GM18517 (cell line): ENCODE results near the gene AGPAT3.
"Not testable (repeated sequence)": the region's sequence is repeated elsewhere in the genome, so short reads cannot be mapped to it uniquely, and the experiment has no call there.

Source experiments
- ATAC-seq: cut with Tn5 transposase; IDR thresholded peaks from one replicate; pipeline ENCODE4 v1.9.1; 2021; ENCODE audit warnings: mild to moderate bottlenecking, moderate library complexity; ENCODE audit not compliant: unreplicated experiment

The AGPAT3 gene

DNA sequence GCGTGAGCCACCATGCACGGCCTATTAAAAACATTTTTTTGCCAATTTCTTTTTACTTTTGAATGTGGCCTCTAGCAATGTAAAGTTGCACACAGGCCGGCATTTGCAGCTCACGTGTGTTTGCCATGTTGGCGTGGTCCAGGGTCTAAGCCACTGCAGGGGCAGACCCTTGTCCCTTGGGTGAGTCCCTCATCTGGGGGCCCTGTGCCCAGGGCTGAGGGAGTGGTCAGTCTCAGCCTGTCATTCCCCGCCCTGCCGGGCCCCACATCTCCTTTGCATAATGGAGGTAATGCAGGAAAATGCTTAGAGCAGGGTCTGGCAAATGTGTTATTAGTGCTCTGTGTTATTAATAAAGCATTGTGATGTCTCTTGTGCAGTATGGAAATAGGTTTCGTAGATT lies 16.9 kb downstream of the AGPAT3 start:
- no peak for ATAC-seq

GRCh38 chr21:43882952-43883545 lies 18.0 kb downstream of the AGPAT3 start:
- no peak for ATAC-seq

GRCh38 chr21:43884012-43884860 lies 19.2 kb downstream of the AGPAT3 start:
- ATAC-seq, result no peak

GRCh38 chr21:43884861-43885417 lies 19.9 kb downstream of the AGPAT3 start:
- ATAC-seq, result no peak

DNA sequence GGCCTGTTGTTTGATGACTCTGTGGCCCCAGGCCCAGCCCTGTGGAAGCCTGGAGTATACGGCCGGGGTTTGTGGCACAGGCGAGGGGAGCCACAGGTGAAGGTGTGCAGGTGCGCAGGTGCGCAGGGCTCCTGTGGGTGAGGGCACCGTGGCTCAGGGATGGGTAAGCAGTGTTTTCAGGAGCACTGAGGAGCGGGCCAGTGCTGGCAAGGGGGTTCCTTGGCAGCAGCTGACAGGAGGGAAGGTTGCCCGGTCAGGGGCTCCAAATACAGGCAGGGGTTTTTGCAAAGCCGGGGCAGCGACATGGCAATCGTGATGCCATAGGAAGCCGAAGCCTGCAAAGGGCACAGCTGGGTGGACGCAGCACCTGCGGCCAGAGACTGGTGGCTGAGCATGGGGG lies 20.7 kb downstream of the AGPAT3 start:
- no peak for ATAC-seq

- no peak for ATAC-seq
Observed at GRCh38 chr21:43886565-43886964, 21.5 kb downstream of the AGPAT3 start.

DNA sequence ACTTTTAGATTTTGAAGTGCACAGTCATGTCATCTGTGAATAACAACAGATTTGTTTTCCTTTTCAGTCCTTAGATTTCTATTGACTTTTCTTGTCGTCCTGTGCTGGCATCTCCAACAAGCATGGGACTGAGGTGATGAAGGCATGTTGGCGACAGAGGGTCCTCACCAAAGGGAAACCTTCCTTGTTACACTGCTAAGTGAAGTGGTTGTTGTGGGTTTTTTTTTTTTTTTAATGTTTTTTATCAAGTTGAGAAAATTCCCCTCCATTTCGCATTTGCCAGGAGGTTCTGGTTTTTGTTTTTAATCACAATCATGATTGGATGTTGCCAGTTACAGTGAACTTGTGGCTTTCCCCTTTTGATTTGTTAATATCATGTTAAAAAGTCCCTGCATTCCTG lies 24.0 kb downstream of the AGPAT3 start:
- no peak for ATAC-seq

DNA sequence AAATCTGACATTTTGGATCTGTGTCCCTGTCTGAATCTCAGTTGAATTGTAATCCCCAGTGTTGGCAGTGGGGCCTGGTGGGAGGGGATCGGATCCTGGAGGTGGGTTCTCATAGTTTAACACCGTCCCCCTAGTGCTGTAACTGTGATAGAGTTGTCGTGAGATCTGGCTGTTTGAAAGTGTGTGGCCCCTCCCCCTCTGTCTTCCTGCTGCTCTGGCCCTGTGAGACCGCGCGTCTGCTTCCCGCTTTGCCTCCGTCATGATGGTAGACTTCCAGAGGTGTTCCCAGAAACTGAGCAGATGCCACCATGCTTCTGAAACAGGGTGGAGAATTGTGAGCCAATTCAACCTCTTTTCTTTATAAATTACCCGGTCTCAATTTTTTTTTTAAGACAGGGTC lies 25.0 kb downstream of the AGPAT3 start:
- no peak for ATAC-seq

- no peak for ATAC-seq
Observed at GRCh38 chr21:43892334-43892733, 27.3 kb downstream of the AGPAT3 start.

GRCh38 chr21:43892984-43893535 lies 28.0 kb downstream of the AGPAT3 start:
- ATAC-seq, result no peak

- ATAC-seq, result no peak
Observed at GRCh38 chr21:43893536-43894205, 28.6 kb downstream of the AGPAT3 start.

- no peak for ATAC-seq
Observed at GRCh38 chr21:43894206-43894577, 29.2 kb downstream of the AGPAT3 start.

DNA sequence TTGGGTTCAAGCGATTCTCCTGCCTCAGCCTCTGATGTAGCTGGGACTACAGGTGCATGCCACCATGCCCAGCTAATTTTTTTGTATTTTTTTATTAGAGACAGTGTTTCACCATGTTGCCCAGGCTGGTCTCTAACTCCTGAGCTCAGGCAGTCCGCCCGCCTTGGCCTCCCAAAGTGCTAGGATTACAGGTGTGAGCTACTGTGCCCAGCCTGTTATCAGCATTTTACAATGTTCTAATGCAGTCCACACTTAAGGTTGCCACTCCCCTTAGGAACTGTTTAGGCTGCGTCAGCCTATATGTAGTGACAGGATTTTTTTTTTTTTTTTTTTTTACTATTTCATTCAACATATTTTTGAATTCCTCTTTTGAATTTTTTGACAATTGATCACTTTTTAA lies 30.2 kb downstream of the AGPAT3 start:
- ATAC-seq, result no peak

DNA sequence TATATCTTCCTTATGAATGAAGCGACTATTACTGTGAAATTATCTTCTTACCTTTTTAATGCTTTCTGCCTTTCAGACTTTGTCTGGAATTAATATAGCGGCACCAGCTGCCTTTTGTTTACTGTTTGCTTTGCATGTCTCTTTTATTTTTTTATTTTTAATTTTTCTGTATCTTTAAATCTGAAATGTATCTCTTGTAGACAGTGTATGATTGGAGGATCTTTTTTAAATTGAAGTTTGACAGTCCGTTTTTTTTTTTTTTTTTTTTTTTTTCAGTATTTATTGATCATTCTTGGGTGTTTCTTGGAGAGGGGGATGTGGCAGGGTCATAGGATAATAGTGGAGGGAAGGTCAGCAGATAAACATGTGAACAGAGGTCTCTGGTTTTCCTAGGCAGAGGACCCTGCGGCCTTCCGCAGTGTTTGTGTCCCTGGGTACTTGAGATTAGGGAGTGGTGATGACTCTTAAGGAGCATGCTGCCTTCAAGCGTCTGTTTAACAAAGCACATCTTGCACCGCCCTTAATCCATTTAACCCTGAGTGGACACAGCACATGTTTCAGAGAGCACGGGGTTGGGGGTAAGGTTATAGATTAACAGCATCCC lies 31.8 kb downstream of the AGPAT3 start:
- ATAC-seq, result not testable (repeated sequence)

GRCh38 chr21:43899307-43900077 lies 34.5 kb downstream of the AGPAT3 start:
- ATAC-seq, result no peak

- no peak for ATAC-seq
Observed at GRCh38 chr21:43900078-43900385, 35.0 kb downstream of the AGPAT3 start.

GRCh38 chr21:43900690-43901089 lies 35.7 kb downstream of the AGPAT3 start:
- ATAC-seq, result no peak

- ATAC-seq, result no peak
Observed at GRCh38 chr21:43902441-43902840, 37.4 kb downstream of the AGPAT3 start.

- no peak for ATAC-seq
Observed at GRCh38 chr21:43903451-43904091, 38.5 kb downstream of the AGPAT3 start.

- ATAC-seq, result no peak
Observed at GRCh38 chr21:43904331-43904781, 39.3 kb downstream of the AGPAT3 start.
